Thoracic aorta (tissue), 2 donors: ENCODE measurements around the gene PCDHB3. TPM values are rescaled to one million over a fixed set of nuclear protein-coding genes. Genes with fewer than 3 reads are reported as not detected.

Experiments used
- ATAC-seq: fragments of 150-250 bp; one replicate; pipeline ENCODE4 v1.8.0; 2017; ENCODE audit warnings: low read depth; ENCODE audit not compliant: insufficient number of reproducible peaks, low FRiP score
- DNase-seq: peaks from one replicate; pipeline ENCODE4 v3.0.0-alpha.2; 2020; ENCODE audit warnings: low spot score
- H3K27ac ChIP-seq, 2 donors: fragments of 200-600 bp; sonication (generic); 1 replicate in 1 of 2; 2 replicates in 1 of 2; pipeline ENCODE4 v1.5.1; 2016; ENCODE audit warnings: mild to moderate bottlenecking in 2 of 2, moderate library complexity in 2 of 2
- H3K27me3 ChIP-seq: fragments of 200-600 bp; sonication (generic); replicated peaks from 2 replicates; pipeline ENCODE4 v1.6.0; 2016; ENCODE audit warnings: mild to moderate bottlenecking; ENCODE audit not compliant: insufficient read depth
- H3K36me3 ChIP-seq: fragments of 200-600 bp; sonication (generic); one replicate; pipeline ENCODE4 v1.5.1; 2016
- H3K4me1 ChIP-seq, 2 donors: fragments of 200-600 bp; sonication (generic); 1 replicate in 1 of 2; 2 replicates in 1 of 2; pipeline versions ENCODE4 v1.5.1 to v1.6.0; 2016; ENCODE audit warnings: low read depth in 2 of 2, mild to moderate bottlenecking in 1 of 2; ENCODE audit not compliant: control insufficient read depth in 1 of 2
- H3K4me3 ChIP-seq: fragments of 200-600 bp; sonication (generic); 2 replicates; pipeline ENCODE4 v1.5.1; 2016; ENCODE audit warnings: mild to moderate bottlenecking
- H3K9me3 ChIP-seq: fragments of 200-600 bp; sonication (generic); 2 replicates; pipeline ENCODE4 v1.5.1; 2016
- total RNA-seq, 2 donors: library from RNA; depleted of rRNA; stranded (reverse); fragments of >200 nt; gene quantifications; one replicate each; pipeline versions ENCODE4 v1.1.0 to v1.2.3, GENCODE V29; 2016
- TF ChIP-seq, protein P1 (sequence below): fragments of 200-600 bp; sonication (generic); IDR thresholded peaks from one replicate; pipeline ENCODE4 v1.5.1; 2019; ENCODE audit warnings: antibody characterized with exemption

Gene PCDHB3
- total RNA-seq, result 1 to 10 TPM; 2.3 to 3.7 TPM

GRCh38 chr5:141100243-141100805 lies at the start of gene PCDHB3:
Gene PCDHB3, plus strand, starts transcription at chr5:141100473. Its CDS starts 177 bp downstream, at chr5:141100650.
- DNase-seq, result no peak
- Histone ChIP-seq H3K36me3 (no peaks in the 10 kb centered on the region), H3K27ac (no peak within 1 kb of the TSS), H3K4me1 (no peaks in the 10 kb centered on the region), H3K4me3 (peak within 1 kb of the TSS; percentile 19), H3K27me3 (no peaks in the 10 kb centered on the region), H3K9me3 (peaks cover 37% of the 10 kb centered on the region)
- TF ChIP-seq, protein P1, sequence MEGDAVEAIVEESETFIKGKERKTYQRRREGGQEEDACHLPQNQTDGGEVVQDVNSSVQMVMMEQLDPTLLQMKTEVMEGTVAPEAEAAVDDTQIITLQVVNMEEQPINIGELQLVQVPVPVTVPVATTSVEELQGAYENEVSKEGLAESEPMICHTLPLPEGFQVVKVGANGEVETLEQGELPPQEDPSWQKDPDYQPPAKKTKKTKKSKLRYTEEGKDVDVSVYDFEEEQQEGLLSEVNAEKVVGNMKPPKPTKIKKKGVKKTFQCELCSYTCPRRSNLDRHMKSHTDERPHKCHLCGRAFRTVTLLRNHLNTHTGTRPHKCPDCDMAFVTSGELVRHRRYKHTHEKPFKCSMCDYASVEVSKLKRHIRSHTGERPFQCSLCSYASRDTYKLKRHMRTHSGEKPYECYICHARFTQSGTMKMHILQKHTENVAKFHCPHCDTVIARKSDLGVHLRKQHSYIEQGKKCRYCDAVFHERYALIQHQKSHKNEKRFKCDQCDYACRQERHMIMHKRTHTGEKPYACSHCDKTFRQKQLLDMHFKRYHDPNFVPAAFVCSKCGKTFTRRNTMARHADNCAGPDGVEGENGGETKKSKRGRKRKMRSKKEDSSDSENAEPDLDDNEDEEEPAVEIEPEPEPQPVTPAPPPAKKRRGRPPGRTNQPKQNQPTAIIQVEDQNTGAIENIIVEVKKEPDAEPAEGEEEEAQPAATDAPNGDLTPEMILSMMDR, result no peak
- ATAC-seq, result no peak

DNA sequence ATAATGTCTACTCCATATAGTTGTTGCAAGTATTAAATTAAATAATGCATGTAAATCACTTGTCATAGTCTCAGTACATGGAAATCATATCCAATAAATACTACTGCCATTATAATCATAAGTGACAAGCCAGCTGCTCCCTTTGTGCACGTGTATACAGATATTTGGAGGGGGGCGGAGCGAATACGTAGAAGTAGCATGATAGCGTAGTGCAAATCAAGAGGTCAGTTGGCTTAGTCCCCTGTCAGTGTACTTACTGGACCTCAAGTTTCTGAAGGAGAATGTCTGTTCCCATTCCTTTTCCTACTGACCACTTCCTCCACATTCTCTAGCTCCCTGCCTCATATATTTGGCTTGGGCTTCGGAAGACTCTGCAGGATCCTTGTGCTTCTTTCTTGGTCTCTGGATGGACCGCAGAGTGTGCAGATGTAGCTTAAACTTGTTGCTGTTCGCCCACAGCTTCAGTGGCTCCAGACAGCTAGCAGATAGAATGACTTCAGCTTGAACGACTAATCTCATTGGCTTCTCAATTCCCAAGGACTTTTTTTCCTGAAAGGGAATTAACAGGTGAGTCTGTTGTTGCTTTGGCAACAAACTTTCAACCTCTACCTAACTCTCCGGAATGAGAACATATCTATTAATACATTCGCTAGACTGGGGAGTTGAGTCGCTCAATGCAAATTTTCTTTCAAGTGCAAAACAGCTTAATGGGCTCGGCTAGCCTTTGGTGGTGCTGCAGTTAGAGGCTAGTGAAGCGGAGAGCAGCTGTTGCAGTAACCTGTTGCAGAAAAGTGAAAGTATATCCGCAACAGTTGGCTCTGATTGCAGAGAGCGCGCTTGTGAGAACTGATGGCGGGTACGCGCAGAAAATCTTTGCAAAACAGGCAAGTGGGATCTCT lies 49.4 kb upstream of the PCDHB3 start, which contains the start of gene PCDHB1:
Gene PCDHB1, plus strand, starts transcription at position 753 of the 899 bp plus-strand sequence. Its CDS starts 97 bp downstream, at position 850.
- TF ChIP-seq, protein P1, result no peak
- ATAC-seq, result no peak
- DNase-seq, result no peak

DNA sequence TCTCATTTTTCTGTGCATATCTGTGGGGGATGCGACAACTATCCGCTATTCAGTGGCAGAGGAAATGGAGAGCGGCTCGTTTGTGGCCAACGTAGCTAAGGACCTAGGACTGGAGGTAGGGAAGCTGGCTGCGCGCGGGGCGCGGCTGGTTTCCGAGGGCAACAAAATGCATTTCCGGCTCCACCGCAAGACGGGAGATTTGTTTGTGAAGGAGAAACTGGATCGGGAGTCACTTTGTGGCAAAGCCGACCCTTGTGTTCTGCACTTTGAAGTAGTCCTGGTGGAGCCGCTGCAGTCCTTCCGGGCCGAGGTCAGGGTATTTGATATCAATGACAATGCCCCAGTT lies 48.8 kb upstream of the PCDHB3 start:
- peak overlapping the region; percentile 68 for H3K4me3 ChIP-seq
- TF ChIP-seq, protein P1, result no peak
- H3K4me1 ChIP-seq, result no peaks in the 10 kb centered on the region
- H3K36me3 ChIP-seq, result no peaks in the 10 kb centered on the region
- no peak overlapping the region for H3K27ac ChIP-seq
- DNase-seq, result no peak
- H3K9me3 ChIP-seq, result no peaks in the 10 kb centered on the region
- H3K27me3 ChIP-seq, result no peaks in the 10 kb centered on the region
- no peak for ATAC-seq

More for the DNA sequence above, 49.4 kb upstream of the PCDHB3 start, which contains the start of gene PCDHB1:
- Histone ChIP-seq H3K4me3 (peak within 1 kb of the TSS; percentile 68), H3K36me3 (no peaks in the 10 kb centered on the region), H3K27me3 (no peaks in the 10 kb centered on the region), H3K27ac (no peak within 1 kb of the TSS), H3K4me1 (no peaks in the 10 kb centered on the region), H3K9me3 (no peaks in the 10 kb centered on the region)

GRCh38 chr5:141077826-141078225 lies 22.4 kb upstream of the PCDHB3 start:
- no peaks in the 10 kb centered on the region for H3K36me3 ChIP-seq
- H3K4me3 ChIP-seq, result peak overlapping the region; percentile 62
- H3K4me1 ChIP-seq, result no peaks in the 10 kb centered on the region
- TF ChIP-seq, protein P1, result no peak
- H3K9me3 ChIP-seq, result peaks cover 3% of the 10 kb centered on the region
- ATAC-seq (no peak), DNase-seq (no peak)
- no peak overlapping the region for H3K27ac ChIP-seq
- H3K27me3 ChIP-seq, result no peaks in the 10 kb centered on the region

- H3K36me3 ChIP-seq, result no peaks in the 10 kb centered on the region
- TF ChIP-seq, protein P1, result no peak
- peaks cover 7% of the 10 kb centered on the region for H3K9me3 ChIP-seq
- no peak for DNase-seq
- no peaks in the 10 kb centered on the region for H3K4me1 ChIP-seq
- ATAC-seq, result no peak
- H3K4me3 ChIP-seq, result no peak overlapping the region
- H3K27me3 ChIP-seq, result no peaks in the 10 kb centered on the region
- H3K27ac ChIP-seq, result no peak overlapping the region
Observed at GRCh38 chr5:141082228-141082627, 18.0 kb upstream of the PCDHB3 start.
